NCI-H748 treated with DMSO at 0.1 percent for 48 hours (cell line): ENCODE data around the gene SLC16A1.

Source experiments
- DNase-seq: peaks from one replicate; lab custom pipeline; 2025; lab: John Stamatoyannopoulos, UW

The SLC16A1 gene

GRCh38 chr1:112882271-112882744, 73.7 kb downstream of the SLC16A1 start:
- no peak for DNase-seq

GRCh38 chr1:112881742-112882127, 74.3 kb downstream of the SLC16A1 start:
- DNase-seq, result no peak

- DNase-seq, result no peak
Observed at GRCh38 chr1:112879834-112880233, 76.2 kb downstream of the SLC16A1 start.

- DNase-seq, result no peak
Observed at GRCh38 chr1:112878321-112878720, 77.7 kb downstream of the SLC16A1 start.

- DNase-seq, result no peak
Observed at GRCh38 chr1:112877750-112878149, 78.2 kb downstream of the SLC16A1 start.

GRCh38 chr1:112876315-112876714, 79.7 kb downstream of the SLC16A1 start:
- no peak for DNase-seq

GRCh38 chr1:112872551-112872962, 83.4 kb downstream of the SLC16A1 start:
- no peak for DNase-seq

- peak; percentile 23 for DNase-seq
Observed at GRCh38 chr1:112870887-112871646, 84.9 kb downstream of the SLC16A1 start.

GRCh38 chr1:112869895-112870294, 86.1 kb downstream of the SLC16A1 start:
- no peak for DNase-seq

GRCh38 chr1:112868191-112868590, 87.8 kb downstream of the SLC16A1 start:
- no peak for DNase-seq

GRCh38 chr1:112866981-112867380, 89.0 kb downstream of the SLC16A1 start:
- DNase-seq, result no peak

- DNase-seq, result no peak
Observed at GRCh38 chr1:112866151-112866550, 89.8 kb downstream of the SLC16A1 start.

GRCh38 chr1:112862753-112863426, 93.1 kb downstream of the SLC16A1 start:
- DNase-seq, result no peak
